Endothelial cell of umbilical vein (primary cell): ENCODE measurements around the gene CLPTM1L. TPM values are rescaled to one million over a fixed set of nuclear protein-coding genes. Genes with fewer than 3 reads are reported as not detected.

Experiments used
- BruUV-seq: library from RNA; stranded (reverse); fragments of 400-500 nt; replicated peaks from 2 replicates; lab custom pipeline; 2021; lab: Mats Ljungman, UMichigan
- CTCF ChIA-PET: fragments of 300-600, 350-600 bp; sonication (Branson Sonifier 250); formaldehyde crosslinking; loops from one replicate; lab custom pipeline; 2021; ENCODE audit warnings: antibody characterized with exemption, inconsistent platforms; lab: Charles Lee
- POLR2A ChIA-PET: fragments of 300-600, 350-600 bp; sonication (Branson Sonifier 250); formaldehyde crosslinking; loops from one replicate; lab custom pipeline; 2021; ENCODE audit warnings: antibody characterized with exemption, inconsistent platforms; lab: Charles Lee
- DNase-seq: peaks from one replicate; pipeline ENCODE4 v3.0.0-alpha.2; 2011; ENCODE audit warnings: low read depth, low spot score
- FAIRE-seq: peaks from 2 replicates; lab custom pipeline; 2011; peaks lifted over from hg19 to GRCh38; lab: Jason Lieb, UNC
- H2AFZ ChIP-seq: 2 replicates; pipeline ENCODE4 v1.6.0; 2012; ENCODE audit warnings: low read depth, low read length, control low read depth, inconsistent platforms
- H3K27ac ChIP-seq: 2 replicates; pipeline ENCODE4 v1.5.1; 2011; ENCODE audit warnings: low read depth, mild to moderate bottlenecking, control low read depth, low read length, moderate library complexity; ENCODE audit not compliant: insufficient read depth
- H3K27me3 ChIP-seq, 2 experiments: 2 replicates each; pipeline versions ENCODE4 v1.6.0 to v1.6.1; 2011; ENCODE audit warnings: low read length in 2 of 2, mixed read lengths in 1 of 2; ENCODE audit not compliant: control insufficient read depth in 2 of 2, insufficient read depth in 2 of 2
- H3K36me3 ChIP-seq, 2 experiments: 2 replicates in 1 of 2; 3 replicates in 1 of 2; pipeline ENCODE4 v1.5.1; 2011; ENCODE audit warnings: low read length in 2 of 2, mild to moderate bottlenecking in 1 of 2, moderate library complexity in 1 of 2; ENCODE audit not compliant: control insufficient read depth in 2 of 2, insufficient read depth in 2 of 2; ENCODE audit errors: extremely low read depth in 1 of 2
- H3K4me1 ChIP-seq: 3 replicates; pipeline ENCODE4 v1.5.1; 2011; ENCODE audit warnings: mild to moderate bottlenecking, low read length; ENCODE audit not compliant: control insufficient read depth, insufficient read depth; ENCODE audit errors: extremely low read depth
- H3K4me2 ChIP-seq: 2 replicates; pipeline ENCODE4 v1.6.1; 2011; ENCODE audit warnings: low read length, control low read depth, mixed read lengths; ENCODE audit not compliant: insufficient read depth
- H3K4me3 ChIP-seq, 3 experiments: fragments of 200-600 bp in 1 of 3; sonication (generic), shearing (Covaris generic) in 1 of 3; replicated peaks in 1 of 3; 2 replicates each; pipeline ENCODE4 v1.5.1; 2011 to 2016; ENCODE audit warnings: control low read depth in 3 of 3, low read length in 3 of 3, mild to moderate bottlenecking in 2 of 3, inconsistent platforms in 1 of 3, low read depth in 1 of 3, moderate library complexity in 1 of 3; ENCODE audit not compliant: insufficient read depth in 1 of 3
- H3K79me2 ChIP-seq: 2 replicates; pipeline ENCODE4 v1.6.0; 2012; ENCODE audit warnings: low read length, inconsistent platforms; ENCODE audit not compliant: control insufficient read depth, insufficient read depth
- H3K9ac ChIP-seq: replicated peaks from 2 replicates; pipeline ENCODE3; 2011; ENCODE audit warnings: low read length, control low read depth; ENCODE audit not compliant: insufficient read depth; ENCODE audit errors: extremely low read depth
- H3K9me1 ChIP-seq: replicated peaks from 3 replicates; pipeline ENCODE4 v1.6.0; 2011; ENCODE audit warnings: mild to moderate bottlenecking, low read length; ENCODE audit not compliant: control insufficient read depth, insufficient read depth; ENCODE audit errors: extremely low read depth
- H3K9me3 ChIP-seq: replicated peaks from 2 replicates; pipeline ENCODE4 v1.5.1; 2012; ENCODE audit warnings: low read length, inconsistent platforms; ENCODE audit not compliant: control insufficient read depth, insufficient read depth
- H4K20me1 ChIP-seq: replicated peaks from 2 replicates; pipeline ENCODE3; 2011; ENCODE audit warnings: mild to moderate bottlenecking, low read length; ENCODE audit not compliant: control insufficient read depth, insufficient read depth; ENCODE audit errors: extremely low read depth
- EZH2 ChIP-seq: IDR thresholded peaks from 2 replicates; pipeline ENCODE4 v1.6.1; 2012; ENCODE audit warnings: borderline replicate concordance, low read depth, mild to moderate bottlenecking, moderate library complexity, low read length, inconsistent platforms; ENCODE audit not compliant: severe bottlenecking
- FOS ChIP-seq: IDR thresholded peaks from 2 replicates; pipeline ENCODE4 v1.6.1; 2011; ENCODE audit warnings: mild to moderate bottlenecking, low read length, moderate library complexity, borderline replicate concordance; ENCODE audit not compliant: insufficient read depth
- GATA2 ChIP-seq: IDR thresholded peaks from 2 replicates; pipeline ENCODE4 v1.7.0; 2011; ENCODE audit warnings: low read depth, mild to moderate bottlenecking, moderate library complexity, mixed read lengths, low read length; ENCODE audit not compliant: insufficient read length, insufficient read depth
- JUN ChIP-seq: IDR thresholded peaks from 2 replicates; pipeline ENCODE4 v1.6.1; 2011; ENCODE audit warnings: borderline replicate concordance, low read depth; ENCODE audit not compliant: insufficient read length, insufficient read depth
- MYC ChIP-seq: IDR thresholded peaks from one replicate; pipeline ENCODE4 v1.6.1; 2011; ENCODE audit warnings: mild to moderate bottlenecking, low read depth, low read length
- POLR2A ChIP-seq: IDR thresholded peaks from 2 replicates; pipeline ENCODE4 v1.6.1; 2012; ENCODE audit warnings: low read depth, mild to moderate bottlenecking, control low read depth, low read length
- POLR2AphosphoS5 ChIP-seq: IDR thresholded peaks from 2 replicates; pipeline ENCODE4 v1.6.1; 2012; ENCODE audit warnings: low read depth, mild to moderate bottlenecking, control low read depth, low read length, moderate library complexity; ENCODE audit not compliant: insufficient read depth
- dilution Hi-C: fragments of 300-500 bp; cut with MboI; formaldehyde crosslinking; loops from one replicate; pipeline ENCODE4 v1.15.0; 2019; ENCODE audit warnings: low sequenced_read_pairs; ENCODE audit not compliant: extremely low pct_ligation_motif_present
- intact Hi-C: fragments of 100-400 bp; cut with micrococcal nuclease; formaldehyde crosslinking; loops from one replicate; pipeline ENCODE4 v1.10.0; 2022
- polyA plus RNA-seq, 4 experiments: library from polyadenylated mRNA; depleted of rRNA in 3 of 4; stranded (reverse) in 3 of 4; unstranded in 1 of 4; fragments of >200 nt; gene quantifications; 2 replicates each; pipeline versions ENCODE4 v1.2.1 to v1.2.3, GENCODE V29; 2011 to 2012; ENCODE audit warnings: missing spikeins in 1 of 4
- total RNA-seq: library from RNA; stranded (reverse); gene quantifications from 2 replicates; pipeline ENCODE4 v1.2.3, GENCODE V29; 2021
- TF ChIP-seq, protein P1 (sequence below), 2 donors: IDR thresholded peaks; 1 replicate in 1 of 2; 2 replicates in 1 of 2; pipeline ENCODE4 v1.5.1; 2011; ENCODE audit warnings: low read length in 2 of 2, mild to moderate bottlenecking in 2 of 2, moderate library complexity in 2 of 2, control low read depth in 1 of 2, inconsistent platforms in 1 of 2, low read depth in 1 of 2; ENCODE audit not compliant: insufficient read depth in 1 of 2; ENCODE audit errors: extremely low read depth in 1 of 2
- TF ChIP-seq, protein P2 (sequence below): IDR thresholded peaks from 2 replicates; pipeline ENCODE4 v1.6.1; 2011; ENCODE audit not compliant: insufficient read depth, insufficient read length

Gene CLPTM1L
- total and polyA plus RNA-seq, 2 donors (not counting 3 experiments of a cell fraction or from before 2014, with no cell fraction given) = 116 to 191 TPM

DNA sequence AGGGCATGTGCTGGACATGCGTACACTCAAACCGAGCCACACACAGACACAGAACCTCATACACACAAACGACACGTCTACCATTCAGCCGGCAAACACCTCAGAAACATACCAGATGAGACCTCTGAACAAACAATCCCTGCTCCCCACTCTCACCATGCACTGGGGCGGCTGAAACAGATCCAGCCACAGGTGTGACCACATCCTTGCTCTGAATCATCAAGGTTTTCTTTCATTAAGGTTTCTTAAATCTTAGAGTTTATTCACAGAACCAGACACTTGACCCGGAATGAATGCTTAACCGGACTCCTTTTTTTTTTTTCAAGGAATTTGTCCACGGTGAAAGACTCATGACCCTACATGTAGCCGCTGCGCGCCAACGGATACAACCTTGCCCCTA, 76.2 kb downstream of the CLPTM1L start:
- H3K27me3 ChIP-seq = no peaks in the 10 kb centered on the region
- dilution Hi-C loops = no loop called here
- no peak overlapping the region for H3K4me2 ChIP-seq
- DNase-seq = no peak
- FAIRE-seq = no peak
- ChIA-PET POLR2A (no interaction called here), CTCF (no interaction called here)
- H3K36me3 ChIP-seq = no peaks in the 10 kb centered on the region
- no peaks in the 10 kb centered on the region for H3K79me2 ChIP-seq
- BruUV-seq = no TSS peak
- no peaks in the 10 kb centered on the region for H4K20me1 ChIP-seq
- H3K27ac ChIP-seq = no peak overlapping the region
- H2AFZ ChIP-seq = no peak overlapping the region
- no peaks in the 10 kb centered on the region for H3K4me1 ChIP-seq
- no peaks in the 10 kb centered on the region for H3K9me3 ChIP-seq
- no peak overlapping the region for H3K9ac ChIP-seq
- H3K9me1 ChIP-seq = no peaks in the 10 kb centered on the region
- intact Hi-C loops = no loop called here
- TF ChIP-seq FOS (no peak), MYC (no peak), GATA2 (no peak), EZH2 (no peak), JUN (no peak), POLR2A (no peak), POLR2AphosphoS5 (no peak)
- TF ChIP-seq, protein P1, sequence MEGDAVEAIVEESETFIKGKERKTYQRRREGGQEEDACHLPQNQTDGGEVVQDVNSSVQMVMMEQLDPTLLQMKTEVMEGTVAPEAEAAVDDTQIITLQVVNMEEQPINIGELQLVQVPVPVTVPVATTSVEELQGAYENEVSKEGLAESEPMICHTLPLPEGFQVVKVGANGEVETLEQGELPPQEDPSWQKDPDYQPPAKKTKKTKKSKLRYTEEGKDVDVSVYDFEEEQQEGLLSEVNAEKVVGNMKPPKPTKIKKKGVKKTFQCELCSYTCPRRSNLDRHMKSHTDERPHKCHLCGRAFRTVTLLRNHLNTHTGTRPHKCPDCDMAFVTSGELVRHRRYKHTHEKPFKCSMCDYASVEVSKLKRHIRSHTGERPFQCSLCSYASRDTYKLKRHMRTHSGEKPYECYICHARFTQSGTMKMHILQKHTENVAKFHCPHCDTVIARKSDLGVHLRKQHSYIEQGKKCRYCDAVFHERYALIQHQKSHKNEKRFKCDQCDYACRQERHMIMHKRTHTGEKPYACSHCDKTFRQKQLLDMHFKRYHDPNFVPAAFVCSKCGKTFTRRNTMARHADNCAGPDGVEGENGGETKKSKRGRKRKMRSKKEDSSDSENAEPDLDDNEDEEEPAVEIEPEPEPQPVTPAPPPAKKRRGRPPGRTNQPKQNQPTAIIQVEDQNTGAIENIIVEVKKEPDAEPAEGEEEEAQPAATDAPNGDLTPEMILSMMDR (IDR thresholded peaks at IDR 0.05; ENCODE audit: extremely low read depth in 1 of 2, insufficient read depth in 1 of 2, low read depth in 1 of 2, low read length in 2 of 2) = no peak
- TF ChIP-seq, protein P2, sequence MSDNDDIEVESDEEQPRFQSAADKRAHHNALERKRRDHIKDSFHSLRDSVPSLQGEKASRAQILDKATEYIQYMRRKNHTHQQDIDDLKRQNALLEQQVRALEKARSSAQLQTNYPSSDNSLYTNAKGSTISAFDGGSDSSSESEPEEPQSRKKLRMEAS = no peak
- H3K4me3 ChIP-seq = no peak overlapping the region
